Stimulated activated CD8-positive, alpha-beta memory T cell treated with anti-CD3 and anti-CD28 coated beads, Interleukin-2, amount 100 ng/mL, for 1 hour (primary cell): ENCODE results near the gene ZNF512B.
A peak's percentile ranks its signal among the peaks of the same experiment; 100 is the strongest.

Experiments used
- DNase-seq, 2 donors: peaks; one replicate each; pipeline ENCODE4 v3.0.0-alpha.2; 2020; ENCODE audit warnings: low read depth in 2 of 2

ZNF512B gene

DNA sequence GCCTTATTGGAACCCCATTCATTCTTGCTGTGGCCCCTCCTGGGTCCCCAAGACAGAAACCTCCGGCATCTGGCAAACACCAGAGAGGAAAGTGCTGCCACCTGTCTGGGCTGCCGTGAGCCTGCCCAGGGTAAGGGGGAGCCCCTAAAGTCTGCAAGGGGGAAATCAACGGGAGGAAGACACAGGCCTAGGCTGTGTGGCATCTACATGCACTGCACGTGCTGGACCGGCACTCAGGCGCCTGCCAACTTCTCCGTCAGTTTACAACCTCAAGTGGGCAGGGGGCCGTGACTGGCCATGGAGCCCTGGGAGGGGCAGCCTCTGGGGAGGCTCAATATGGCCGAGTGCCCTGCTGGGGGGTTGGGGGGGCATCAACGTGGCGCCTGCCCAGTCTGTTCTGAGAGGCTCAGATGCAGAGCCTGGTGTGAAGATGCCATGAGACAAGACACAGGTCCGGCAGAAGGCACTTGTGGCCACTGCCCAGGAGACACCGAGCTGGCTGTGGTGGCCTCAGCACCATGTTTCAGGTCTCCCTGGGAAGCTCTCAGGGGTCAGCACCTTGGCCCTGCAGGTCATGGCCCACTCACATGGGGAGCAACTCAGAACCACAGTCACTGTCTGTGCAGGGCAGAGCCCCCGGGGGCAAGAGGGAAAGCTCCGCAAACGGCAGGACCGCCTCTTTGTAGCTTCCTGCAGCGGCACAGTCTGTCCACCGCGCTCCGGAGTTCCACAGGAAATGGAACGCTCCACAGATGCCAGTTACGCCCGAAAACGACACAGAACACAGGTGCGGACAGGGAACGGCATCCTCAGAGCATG, 21.9 kb downstream of the ZNF512B start:
- no peak for DNase-seq

- no peak for DNase-seq
Measured at GRCh38 chr20:63946986-63947637, 22.6 kb downstream of the ZNF512B start.

GRCh38 chr20:63945921-63946920, 23.5 kb downstream of the ZNF512B start:
- DNase-seq, result no peak

DNA sequence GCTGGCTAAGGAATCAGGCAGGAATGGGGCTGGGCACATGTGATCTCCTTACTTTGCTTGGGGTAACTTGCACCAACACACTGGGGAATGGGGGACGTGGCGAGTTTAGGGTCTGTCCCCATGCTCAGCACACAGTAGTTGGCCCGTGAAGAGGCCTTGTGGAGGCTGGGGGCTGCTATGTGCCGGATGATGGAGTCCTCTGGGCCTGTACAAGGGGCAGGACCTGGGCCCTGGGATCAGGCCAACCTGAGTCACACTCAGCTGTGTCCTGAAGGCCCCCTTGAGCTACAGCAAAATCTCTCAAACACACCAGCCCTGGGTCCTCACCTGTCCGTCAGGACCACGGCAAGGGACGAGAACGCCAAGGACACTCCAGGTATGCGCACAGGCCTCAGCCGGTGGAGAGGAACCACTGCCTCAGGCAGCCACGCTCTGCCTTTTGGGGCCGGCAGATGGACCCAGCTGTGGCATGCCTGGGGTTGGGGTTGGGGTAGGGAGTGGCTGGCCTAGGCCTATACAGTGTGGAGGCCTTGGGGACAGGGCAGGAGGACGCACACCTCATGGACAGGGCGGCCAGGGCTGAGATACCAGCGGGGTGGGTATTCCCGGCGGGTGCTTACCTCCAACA, 24.6 kb downstream of the ZNF512B start:
- no peak for DNase-seq

GRCh38 chr20:63944078-63944941, 25.4 kb downstream of the ZNF512B start:
- DNase-seq, result no peak

DNA sequence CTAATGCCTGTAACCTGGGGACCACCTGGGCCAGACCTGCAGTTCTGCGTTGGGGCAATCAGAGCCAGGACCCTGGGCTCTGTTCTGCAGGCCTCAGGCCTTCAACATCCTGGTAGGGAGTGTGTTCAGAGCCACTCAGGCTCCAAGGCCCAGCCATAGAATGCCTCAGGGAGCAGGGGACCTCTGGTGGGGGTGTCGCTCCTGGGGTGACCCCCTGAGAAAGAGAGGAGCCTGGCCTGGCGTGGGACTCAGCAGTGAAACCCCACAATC, 26.0 kb downstream of the ZNF512B start:
- no peak for DNase-seq

DNA sequence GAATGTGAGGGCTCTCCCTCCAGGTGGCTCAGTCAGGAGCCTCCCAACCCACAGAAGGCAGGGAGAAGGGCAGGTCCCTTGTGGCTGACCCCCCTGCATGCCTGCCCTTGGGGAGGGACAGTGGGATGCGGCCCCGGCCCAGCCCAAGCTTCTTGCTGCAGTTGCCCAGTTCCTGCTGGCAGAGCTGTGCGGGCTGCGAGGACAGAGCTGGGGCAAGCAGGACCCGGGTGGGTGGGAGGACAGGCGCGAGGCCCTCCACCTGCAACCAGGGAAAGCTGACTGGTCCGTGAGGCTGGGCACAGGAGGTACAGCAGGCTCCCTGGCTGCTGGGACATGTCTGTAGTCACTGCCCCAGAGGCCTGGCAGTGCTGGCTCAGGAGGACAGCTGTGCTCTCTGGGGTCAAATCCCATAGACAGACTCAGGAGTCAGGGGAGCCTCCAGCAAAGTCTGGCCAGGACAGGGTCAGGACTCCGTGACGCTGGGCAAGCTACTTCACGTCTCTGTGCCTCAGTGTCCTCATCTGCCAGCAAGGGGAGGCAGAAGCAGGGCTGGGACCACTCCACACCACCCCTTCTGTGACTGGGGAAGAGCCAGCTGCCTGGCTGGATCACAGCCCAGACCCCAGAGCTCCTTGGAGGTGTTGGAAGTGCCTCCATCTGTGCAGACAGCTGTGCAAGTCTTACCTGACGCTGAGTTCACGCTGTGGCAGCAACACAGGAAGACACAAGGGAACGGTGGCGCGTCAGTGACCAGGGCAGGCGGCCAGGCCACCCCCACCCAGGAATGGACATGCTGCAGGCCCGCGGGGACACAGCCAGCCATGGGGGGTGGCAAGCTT, 26.5 kb downstream of the ZNF512B start:
- DNase-seq, result no peak

- peak in 1 of 2 donors; percentile 24 for DNase-seq
Measured at GRCh38 chr20:63942250-63942951, 27.3 kb downstream of the ZNF512B start.

DNA sequence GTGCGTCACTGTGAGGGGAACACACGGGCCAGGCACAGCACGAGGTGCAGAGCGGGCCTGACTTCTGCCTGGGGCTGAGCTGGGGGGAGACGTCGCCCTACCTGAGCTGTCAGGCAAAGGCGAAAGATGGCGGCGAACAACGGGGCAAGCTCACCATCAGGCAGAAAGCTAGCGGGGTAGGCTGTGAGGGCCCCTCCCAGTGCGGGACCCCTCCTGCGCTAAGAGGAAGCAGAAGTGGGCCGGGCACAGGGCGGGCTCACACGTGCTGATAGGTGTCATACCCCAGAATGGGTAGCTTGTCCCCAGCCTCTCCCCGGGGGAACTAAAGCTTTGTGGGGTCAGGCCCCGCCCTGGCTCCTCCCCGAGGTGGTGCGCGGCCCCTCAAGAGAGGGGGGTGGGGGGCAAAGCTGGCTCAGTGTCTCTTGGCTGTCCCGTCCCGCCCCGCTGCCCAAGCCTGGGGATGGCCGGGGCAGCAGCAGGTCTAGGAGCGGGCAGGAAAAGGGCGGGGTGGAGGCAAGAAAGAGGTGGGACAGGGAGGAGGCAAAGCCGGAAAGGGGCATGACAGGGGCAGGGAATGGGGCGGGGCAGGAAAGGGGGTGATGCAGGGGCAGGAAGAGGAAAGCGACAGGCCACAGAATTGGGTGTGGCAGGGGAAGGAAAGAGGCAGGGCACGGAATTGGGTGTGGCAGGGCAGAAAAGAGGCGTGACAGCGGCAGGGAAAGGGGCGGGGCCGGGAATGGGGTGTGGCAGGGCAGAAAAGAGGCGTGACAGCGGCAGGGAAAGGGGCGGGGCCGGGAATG, 28.2 kb downstream of the ZNF512B start:
- peak; percentile 34 to 63 for DNase-seq

DNA sequence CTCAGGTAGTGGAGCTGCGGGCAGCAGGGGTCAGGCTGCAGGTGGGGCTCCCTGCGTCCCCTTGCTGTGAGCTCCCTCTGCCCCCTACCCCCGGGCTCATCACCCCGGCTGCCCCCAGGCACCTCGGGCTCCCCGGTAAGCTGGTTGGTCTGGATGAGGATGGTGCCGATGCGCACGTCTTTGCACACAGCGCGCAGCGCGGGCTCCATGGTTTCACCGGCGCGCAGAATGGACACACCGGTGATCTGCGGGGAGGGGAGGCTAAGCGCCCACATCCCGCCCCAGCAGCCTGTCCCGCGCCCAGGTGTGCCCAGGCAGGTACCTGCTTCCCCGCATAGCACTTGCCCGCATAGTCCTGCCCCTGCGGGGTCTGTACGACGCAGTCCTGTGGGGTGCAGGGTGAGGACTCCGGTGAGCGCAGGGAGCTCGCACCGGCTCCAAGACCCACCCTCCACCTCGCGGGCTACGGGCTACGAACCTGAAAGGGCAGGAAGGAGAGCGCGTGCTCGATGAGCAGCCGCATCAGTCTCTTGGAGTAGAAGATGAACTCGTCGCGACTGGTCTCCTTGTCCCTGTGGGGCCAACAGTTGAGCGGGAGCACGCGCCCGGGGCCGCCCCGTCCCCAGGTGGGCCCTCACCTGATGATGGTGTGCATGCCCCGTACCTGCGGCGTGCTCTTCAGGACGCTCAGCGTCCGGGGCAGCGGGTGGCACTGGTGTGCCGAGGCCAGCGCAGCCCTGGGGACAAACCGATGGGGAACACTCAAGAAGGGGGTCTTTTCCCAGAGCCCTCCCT, 29.1 kb downstream of the ZNF512B start:
- no peak for DNase-seq

DNA sequence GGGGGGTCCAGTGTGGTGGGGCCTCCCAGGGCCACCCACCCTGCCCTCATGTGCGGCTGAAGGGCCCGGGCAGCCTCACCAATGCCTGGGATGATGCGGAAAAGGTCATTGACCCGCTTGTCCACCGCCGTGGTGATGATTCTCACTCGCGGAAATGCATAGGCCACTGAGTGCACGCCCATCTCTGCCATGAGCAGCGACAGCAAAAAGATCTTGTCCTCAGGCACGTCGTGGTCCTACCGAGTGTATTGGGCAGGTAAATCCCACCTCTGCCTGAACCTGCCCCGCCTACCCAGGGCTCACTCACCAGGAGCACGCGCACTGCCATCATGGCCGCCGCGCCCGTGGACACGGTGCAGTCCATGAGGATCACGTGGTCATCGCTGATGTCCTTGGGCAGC, 29.7 kb downstream of the ZNF512B start:
- no peak for DNase-seq

- DNase-seq, result no peak
Measured at GRCh38 chr20:63939061-63939935, 30.4 kb downstream of the ZNF512B start.

DNA sequence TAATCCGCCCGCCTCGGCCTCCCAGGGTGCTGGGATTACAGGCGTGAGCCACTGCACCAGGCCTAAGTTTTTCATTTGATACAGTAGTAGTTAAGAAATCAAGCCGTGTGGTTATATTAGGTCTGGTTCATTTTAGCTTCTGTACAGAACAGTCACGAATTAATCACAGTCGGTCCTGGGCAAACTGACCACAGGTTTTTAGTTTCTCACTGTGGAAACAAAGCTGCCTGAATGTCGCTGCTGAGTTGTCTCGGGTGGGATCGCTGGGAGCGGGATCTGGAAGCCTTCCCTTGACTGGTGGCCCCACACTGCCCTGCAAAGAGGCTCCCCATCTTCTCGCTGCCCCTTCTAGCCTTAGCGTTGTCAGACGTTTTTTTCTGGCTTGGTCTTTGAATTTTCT, 32.1 kb downstream of the ZNF512B start:
- DNase-seq, result no peak

- DNase-seq, result no peak
Measured at GRCh38 chr20:63935447-63935846, 34.3 kb downstream of the ZNF512B start.

GRCh38 chr20:63934271-63935068, 35.3 kb downstream of the ZNF512B start:
- DNase-seq, result no peak

- DNase-seq, result no peak
Measured at GRCh38 chr20:63933646-63934045, 36.1 kb downstream of the ZNF512B start.
